Measurements from ENCODE around the gene KIF6.

KIF6 gene

GRCh38 chr6:39555136-39555535 is 170.1 kb downstream of the KIF6 start:
- Histone ChIP-seq H3K27ac (no peak overlapping the region), H3K9ac (ENCODE audit: insufficient read length) (no peak overlapping the region), H3K36me3 (ENCODE audit: insufficient read depth, low read length) (no peaks in the 10 kb centered on the region), H3K9me3 (ENCODE audit: low read depth, low read length) (no peaks in the 10 kb centered on the region), H3K4me3 (no peak overlapping the region)
- no peak for TF ChIP-seq EZH2 (IDR thresholded peaks at IDR 0.05)
- no peak for TF ChIP-seq POLR2AphosphoS5 (IDR thresholded peaks at IDR 0.05; ENCODE audit: borderline replicate concordance, low read depth, low read length)
- TF ChIP-seq FOXP2 (optimal IDR thresholded peaks at IDR 0.05; ENCODE audit: control extremely low read depth, extremely low read length, insufficient read depth): no peak
- no peak for DNase-seq (ENCODE audit: low read depth, low spot score)

- no peak for DNase-seq (ENCODE audit: low read depth, low spot score)
These were observed 171.1 kb downstream of the KIF6 start for GRCh38 chr6:39553860-39554802.

GRCh38 chr6:39553029-39553428 is 172.2 kb downstream of the KIF6 start:
- DNase-seq (ENCODE audit: low read depth, low spot score): no peak
- Histone ChIP-seq H3K4me3 (no peak overlapping the region), H3K36me3 (ENCODE audit: insufficient read depth, low read length) (no peaks in the 10 kb centered on the region), H3K27ac (peak overlapping the region; percentile 55; the same call in 1 of the 2 replicates), H3K9ac (ENCODE audit: insufficient read length) (no peak overlapping the region), H3K9me3 (ENCODE audit: low read depth, low read length) (no peaks in the 10 kb centered on the region)
- TF ChIP-seq EZH2 (IDR thresholded peaks at IDR 0.05) (no peak), POLR2AphosphoS5 (IDR thresholded peaks at IDR 0.05; ENCODE audit: borderline replicate concordance, low read depth, low read length) (no peak), FOXP2 (optimal IDR thresholded peaks at IDR 0.05; ENCODE audit: control extremely low read depth, extremely low read length, insufficient read depth) (no peak)

More at GRCh38 chr6:39553860-39554802, 171.1 kb downstream of the KIF6 start:
- Histone ChIP-seq H3K27ac (no peak overlapping the region), H3K4me3 (no peak overlapping the region), H3K9ac (ENCODE audit: insufficient read length) (no peak overlapping the region), H3K36me3 (ENCODE audit: insufficient read depth, low read length) (no peaks in the 10 kb centered on the region), H3K9me3 (ENCODE audit: low read depth, low read length) (no peaks in the 10 kb centered on the region)
- TF ChIP-seq FOXP2 (optimal IDR thresholded peaks at IDR 0.05; ENCODE audit: control extremely low read depth, extremely low read length, insufficient read depth) (no peak), EZH2 (IDR thresholded peaks at IDR 0.05) (no peak), POLR2AphosphoS5 (IDR thresholded peaks at IDR 0.05; ENCODE audit: borderline replicate concordance, low read depth, low read length) (no peak)

GRCh38 chr6:39550191-39550590 is 175.0 kb downstream of the KIF6 start:
- Histone ChIP-seq H3K9ac (ENCODE audit: insufficient read length) (no peak overlapping the region), H3K9me3 (ENCODE audit: low read depth, low read length) (no peaks in the 10 kb centered on the region), H3K4me3 (no peak overlapping the region), H3K27ac (no peak overlapping the region), H3K36me3 (ENCODE audit: insufficient read depth, low read length) (no peaks in the 10 kb centered on the region)
- TF ChIP-seq FOXP2 (optimal IDR thresholded peaks at IDR 0.05; ENCODE audit: control extremely low read depth, extremely low read length, insufficient read depth) (no peak), POLR2AphosphoS5 (IDR thresholded peaks at IDR 0.05; ENCODE audit: borderline replicate concordance, low read depth, low read length) (no peak), EZH2 (IDR thresholded peaks at IDR 0.05) (no peak)
- DNase-seq (ENCODE audit: low read depth, low spot score): no peak

GRCh38 chr6:39546731-39547130 is 178.5 kb downstream of the KIF6 start:
- H3K9me3 ChIP-seq (ENCODE audit: low read depth, low read length): no peaks in the 10 kb centered on the region
- no peak for DNase-seq (ENCODE audit: low read depth, low spot score)
- TF ChIP-seq FOXP2 (optimal IDR thresholded peaks at IDR 0.05; ENCODE audit: control extremely low read depth, extremely low read length, insufficient read depth) (no peak), POLR2AphosphoS5 (IDR thresholded peaks at IDR 0.05; ENCODE audit: borderline replicate concordance, low read depth, low read length) (no peak), EZH2 (IDR thresholded peaks at IDR 0.05) (no peak)
- no peak overlapping the region for H3K4me3 ChIP-seq
- H3K36me3 ChIP-seq (ENCODE audit: insufficient read depth, low read length): no peaks in the 10 kb centered on the region
- H3K9ac ChIP-seq (ENCODE audit: insufficient read length): no peak overlapping the region
- H3K27ac ChIP-seq: no peak overlapping the region

- H3K4me3 ChIP-seq: no peak overlapping the region
- TF ChIP-seq EZH2 (IDR thresholded peaks at IDR 0.05): no peak
- no peak overlapping the region for H3K9ac ChIP-seq (ENCODE audit: insufficient read length)
- no peak overlapping the region for H3K27ac ChIP-seq
- DNase-seq (ENCODE audit: low read depth, low spot score): no peak
- no peaks in the 10 kb centered on the region for H3K9me3 ChIP-seq (ENCODE audit: low read depth, low read length)
- no peaks in the 10 kb centered on the region for H3K36me3 ChIP-seq (ENCODE audit: insufficient read depth, low read length)
These were observed 181.3 kb downstream of the KIF6 start for GRCh38 chr6:39543950-39544349.

GRCh38 chr6:39543095-39543494 is 182.1 kb downstream of the KIF6 start:
- H3K9me3 ChIP-seq (ENCODE audit: low read depth, low read length): no peaks in the 10 kb centered on the region
- no peaks in the 10 kb centered on the region for H3K36me3 ChIP-seq (ENCODE audit: insufficient read depth, low read length)
- H3K9ac ChIP-seq (ENCODE audit: insufficient read length): no peak overlapping the region
- no peak overlapping the region for H3K4me3 ChIP-seq
- no peak for TF ChIP-seq POLR2AphosphoS5 (IDR thresholded peaks at IDR 0.05; ENCODE audit: borderline replicate concordance, low read depth, low read length)
- no peak for TF ChIP-seq EZH2 (IDR thresholded peaks at IDR 0.05)
- TF ChIP-seq FOXP2 (optimal IDR thresholded peaks at IDR 0.05; ENCODE audit: control extremely low read depth, extremely low read length, insufficient read depth): no peak
- DNase-seq (ENCODE audit: low read depth, low spot score): no peak
- no peak overlapping the region for H3K27ac ChIP-seq

- Histone ChIP-seq H3K36me3 (ENCODE audit: insufficient read depth, low read length) (no peaks in the 10 kb centered on the region), H3K27ac (no peak overlapping the region), H3K9me3 (ENCODE audit: low read depth, low read length) (no peaks in the 10 kb centered on the region), H3K4me3 (no peak overlapping the region), H3K9ac (ENCODE audit: insufficient read length) (no peak overlapping the region)
- no peak for TF ChIP-seq EZH2 (IDR thresholded peaks at IDR 0.05)
- TF ChIP-seq FOXP2 (optimal IDR thresholded peaks at IDR 0.05; ENCODE audit: control extremely low read depth, extremely low read length, insufficient read depth): no peak
- no peak for TF ChIP-seq POLR2AphosphoS5 (IDR thresholded peaks at IDR 0.05; ENCODE audit: borderline replicate concordance, low read depth, low read length)
- no peak for DNase-seq (ENCODE audit: low read depth, low spot score)
These were observed 184.8 kb downstream of the KIF6 start for GRCh38 chr6:39540454-39540853.
